HG03520 (cell line): ENCODE measurements around the gene CCL27.

Experiments used
- ATAC-seq: cut with Tn5 transposase; IDR thresholded peaks from one replicate; pipeline ENCODE4 v1.9.1; 2021; ENCODE audit warnings: mild to moderate bottlenecking, moderate library complexity; ENCODE audit not compliant: unreplicated experiment

CCL27 gene

DNA sequence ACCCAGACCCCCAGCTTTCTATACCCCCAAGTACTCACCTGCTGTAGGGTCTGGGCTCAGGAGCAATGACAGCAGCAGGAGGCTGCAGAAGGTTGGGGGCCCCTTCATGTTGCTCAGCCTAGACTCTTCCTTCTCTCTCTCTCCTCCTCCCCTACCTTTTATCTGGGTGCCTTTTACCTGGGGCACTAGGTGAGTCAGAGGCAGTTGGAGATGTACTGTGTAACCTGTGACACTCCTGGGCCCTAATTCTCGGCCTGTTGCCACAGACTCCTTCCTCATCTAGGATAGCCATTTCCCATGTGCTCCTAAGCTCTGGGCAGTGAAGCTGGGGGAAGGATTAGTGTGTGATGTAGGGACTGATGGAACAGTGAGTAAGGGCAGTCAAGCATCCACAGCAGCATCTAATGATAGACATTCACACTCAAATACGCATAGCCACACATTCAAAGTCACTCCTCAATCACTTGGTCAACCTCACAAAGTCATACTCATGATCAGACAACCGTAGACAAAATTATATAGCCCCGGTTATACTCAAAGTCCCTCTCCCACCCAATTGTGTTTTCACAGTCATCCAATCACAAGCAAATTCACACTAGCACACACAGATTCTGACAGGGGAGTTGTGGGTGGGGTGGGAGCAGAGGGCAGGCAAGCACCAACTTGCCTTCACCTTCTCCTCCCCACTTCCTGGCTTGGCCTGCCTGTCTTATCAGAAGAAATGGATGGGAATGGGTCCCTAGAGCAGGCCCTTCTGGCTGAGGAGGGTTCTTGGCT lies at the start of gene CCL27:
CCL27 (minus strand) TSS at position 132 of the 777 bp plus-strand sequence; CDS start at position 108, 24 bp downstream.
- ATAC-seq = no peak

DNA sequence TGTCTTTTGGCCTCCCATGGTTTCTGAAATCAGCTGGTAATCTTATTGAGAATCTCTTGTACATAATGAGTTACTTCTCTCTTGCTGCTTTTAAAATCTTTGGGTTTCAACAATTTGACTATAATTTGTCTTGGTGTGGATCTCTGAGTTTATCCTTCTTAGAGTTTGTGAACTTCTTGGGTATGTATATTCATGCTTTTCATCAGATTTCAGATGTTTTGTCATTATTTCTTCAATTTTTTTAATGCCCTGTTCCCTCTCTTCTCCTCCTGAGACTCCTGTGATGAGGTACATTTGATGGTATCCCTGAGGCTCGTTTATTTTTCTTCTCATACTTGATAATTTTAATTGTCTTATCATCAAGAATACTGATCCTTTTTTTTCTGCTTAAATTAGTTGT lies 49.7 kb upstream of the CCL27 start:
- no peak for ATAC-seq

- no peak for ATAC-seq
These were observed 47.6 kb upstream of the CCL27 start, which contains the start of gene CCL21 for GRCh38 chr9:34710023-34710422. Gene CCL21, minus strand, starts transcription at chr9:34710136. Its CDS starts 70 bp downstream, at chr9:34710066.

GRCh38 chr9:34709196-34709978 lies 46.9 kb upstream of the CCL27 start:
- no peak for ATAC-seq

GRCh38 chr9:34707130-34707529 lies 44.7 kb upstream of the CCL27 start:
- no peak for ATAC-seq

DNA sequence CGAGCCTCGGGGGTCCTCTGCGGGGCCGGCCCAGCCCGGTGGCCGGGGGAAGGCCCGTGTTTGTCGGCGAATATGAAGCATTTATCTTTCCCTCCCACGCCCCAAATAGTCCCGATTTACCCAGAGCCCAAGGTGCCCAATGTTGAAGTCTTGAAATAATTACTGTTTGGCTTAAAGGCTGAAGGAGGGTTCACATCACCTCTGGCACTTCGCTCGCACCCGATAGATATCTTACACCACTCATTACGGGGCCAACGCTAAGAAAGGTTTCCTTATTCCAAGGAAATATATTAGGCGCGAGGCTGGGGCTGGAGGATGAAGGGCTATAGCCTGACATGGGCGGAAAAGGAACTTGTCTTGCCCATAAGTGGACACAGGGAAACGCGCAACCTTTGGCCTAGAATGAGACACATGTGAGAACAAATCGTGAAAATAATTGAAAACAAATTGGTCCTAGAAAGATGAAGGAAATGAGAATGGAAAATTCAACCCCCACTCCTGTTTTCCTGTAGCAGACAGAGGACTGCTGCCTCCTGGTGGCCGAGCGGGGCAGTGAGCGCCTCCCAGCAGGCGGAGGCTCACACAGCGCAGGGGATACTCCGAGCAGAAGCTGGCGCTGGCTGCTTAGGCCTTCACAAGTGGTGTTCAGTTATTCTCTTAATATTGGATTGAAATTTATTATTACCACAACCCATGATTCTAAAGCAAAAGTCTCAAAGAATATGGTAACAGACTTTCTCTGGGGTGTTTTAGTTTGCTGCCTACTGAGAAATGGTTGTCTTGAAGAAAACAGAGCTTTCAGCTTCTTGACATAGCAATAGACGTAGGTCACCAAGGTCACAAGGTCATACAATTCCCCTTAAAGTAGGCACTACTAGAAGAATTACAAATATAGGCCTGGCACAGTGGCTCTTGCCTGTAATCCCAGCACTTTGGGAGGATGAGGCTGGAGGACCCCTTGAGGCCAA lies 39.6 kb upstream of the CCL27 start:
- ATAC-seq = peak; percentile 59

- ATAC-seq = peak; percentile 44
These were observed 38.7 kb upstream of the CCL27 start for GRCh38 chr9:34701023-34701768.

DNA sequence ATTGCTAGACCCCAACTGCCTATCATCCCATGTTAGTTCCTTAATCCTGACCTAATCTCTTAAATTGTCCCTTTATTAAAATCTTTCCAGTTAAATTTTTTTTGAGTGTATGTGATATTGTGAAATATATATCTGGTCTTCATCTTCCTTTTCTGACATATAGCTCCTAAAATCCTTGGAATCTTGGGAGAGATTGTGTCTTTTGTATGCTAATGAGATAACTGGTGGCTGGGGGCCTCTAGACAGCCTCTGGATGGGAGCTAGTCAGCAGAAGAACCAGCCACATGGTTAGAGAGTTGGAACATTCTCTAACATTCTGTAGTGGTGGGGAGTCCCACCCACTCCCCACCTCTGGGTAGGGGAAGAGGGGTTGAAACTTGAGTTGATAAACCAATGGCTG lies 32.4 kb upstream of the CCL27 start:
- no peak for ATAC-seq

GRCh38 chr9:34693560-34693959 lies 31.1 kb upstream of the CCL27 start:
- ATAC-seq = no peak

- no peak for ATAC-seq
These were observed 29.5 kb upstream of the CCL27 start for GRCh38 chr9:34691936-34692315.

DNA sequence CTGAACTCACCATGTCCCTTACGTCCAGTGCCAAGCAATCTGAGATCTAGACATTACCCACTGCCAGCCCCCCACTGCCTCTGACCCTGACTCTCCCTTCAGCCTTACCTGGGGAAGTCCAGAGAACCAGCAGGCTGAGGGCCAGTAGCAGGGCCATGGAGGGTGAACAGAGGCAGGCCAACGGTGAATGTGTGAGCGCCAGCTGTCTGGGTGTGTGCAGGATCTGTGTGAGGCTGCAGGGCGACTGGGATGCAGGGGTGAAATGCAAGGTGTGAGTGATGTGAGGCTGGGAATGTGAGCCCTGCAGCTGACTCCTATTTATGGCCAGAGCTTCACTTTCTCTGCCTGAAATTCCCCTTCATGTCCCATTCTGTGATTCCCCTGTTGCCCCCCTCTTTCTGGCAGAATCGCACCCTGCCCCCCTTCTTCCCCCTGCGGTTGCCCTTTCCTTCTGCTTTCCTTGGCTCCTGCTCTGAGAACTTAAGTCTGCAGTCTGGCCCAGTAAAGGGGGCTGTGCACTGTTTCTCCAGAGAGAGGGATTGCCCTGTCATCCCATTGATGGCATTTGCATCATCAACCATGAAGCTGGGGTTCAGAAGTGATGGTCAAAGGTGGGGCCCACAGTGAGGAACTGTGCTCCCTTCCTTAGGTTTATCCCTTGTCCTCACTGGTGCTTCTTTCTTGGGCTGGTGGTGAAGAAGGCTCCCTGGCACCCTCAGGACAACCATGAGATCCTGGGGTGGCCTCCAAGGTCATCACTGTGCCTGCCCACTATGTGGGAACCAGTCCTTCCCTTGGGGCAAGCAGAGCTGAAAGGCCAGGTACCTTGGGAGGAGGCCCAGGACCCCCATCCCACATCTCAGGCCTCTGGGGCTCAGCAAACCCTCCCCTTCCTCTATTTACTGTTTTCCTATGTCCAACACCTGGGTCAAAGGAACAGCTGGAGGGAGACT lies 28.8 kb upstream of the CCL27 start, which contains the start of gene CCL19:
CCL19 (minus strand) TSS at position 294 of the 953 bp plus-strand sequence; CDS start at position 157, 137 bp downstream.
- no peak for ATAC-seq

DNA sequence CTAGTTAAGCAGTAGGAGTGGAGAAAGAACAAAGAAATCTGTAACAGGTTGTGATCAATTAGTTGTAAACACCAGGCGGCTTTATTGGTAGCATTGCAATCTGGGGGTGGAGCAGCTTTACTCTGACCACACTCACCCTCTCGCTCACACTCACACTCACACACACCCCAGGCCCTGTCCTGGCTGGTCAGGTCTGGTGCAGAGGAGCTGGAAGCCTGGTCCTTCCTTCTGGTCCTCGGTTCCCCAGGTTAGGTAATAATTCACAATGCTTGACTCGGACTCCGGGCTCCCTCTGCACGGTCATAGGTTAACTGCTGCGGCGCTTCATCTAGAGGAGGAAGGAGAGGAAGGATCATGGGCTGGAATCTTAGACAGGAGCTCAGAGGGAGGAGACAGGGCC lies 27.1 kb upstream of the CCL27 start:
- no peak for ATAC-seq

- ATAC-seq = no peak
These were observed 26.6 kb upstream of the CCL27 start for GRCh38 chr9:34689116-34689470.

DNA sequence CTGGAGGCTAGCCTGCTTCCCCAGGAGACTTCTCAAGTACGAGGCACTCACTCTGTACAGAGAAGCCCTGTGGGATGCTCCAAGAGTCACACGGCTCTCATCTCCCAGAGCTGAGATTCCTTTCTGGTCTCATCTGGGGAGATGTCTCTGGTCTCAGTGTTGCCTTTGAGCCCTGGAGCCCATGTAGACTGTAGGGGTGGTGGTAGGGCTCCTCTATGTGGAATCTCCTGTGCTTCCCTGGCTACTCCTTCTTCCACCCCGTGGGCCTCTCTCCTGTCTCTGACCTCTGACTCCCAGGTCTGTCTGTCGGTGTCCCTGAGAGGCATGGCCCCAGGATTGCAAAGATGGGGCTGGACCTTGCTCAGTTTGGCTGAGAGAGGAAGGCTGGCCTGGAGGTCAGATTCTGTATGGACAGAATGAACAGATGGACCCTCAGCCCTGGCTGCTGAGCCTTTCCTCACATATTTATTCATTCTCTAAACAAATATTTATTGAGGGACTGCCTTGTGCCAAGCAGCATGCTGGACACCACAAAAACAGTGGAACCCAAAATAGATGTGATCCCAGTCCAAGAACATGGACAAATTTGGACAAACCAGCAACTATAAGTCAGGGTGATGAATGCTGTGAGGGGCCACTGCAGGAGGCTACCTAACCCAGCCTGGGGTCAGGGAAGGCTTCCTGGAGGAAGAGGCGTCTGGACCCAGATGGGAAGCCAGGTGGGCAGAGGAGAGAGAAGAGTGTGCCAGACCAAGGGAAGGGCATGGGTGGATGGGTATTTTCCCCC lies 26.1 kb upstream of the CCL27 start:
- no peak for ATAC-seq

- no peak for ATAC-seq
These were observed 25.0 kb upstream of the CCL27 start for GRCh38 chr9:34687276-34688030.

GRCh38 chr9:34686732-34687131 lies 24.3 kb upstream of the CCL27 start:
- no peak for ATAC-seq

- ATAC-seq = no peak
These were observed 23.8 kb upstream of the CCL27 start for GRCh38 chr9:34686231-34686630.

DNA sequence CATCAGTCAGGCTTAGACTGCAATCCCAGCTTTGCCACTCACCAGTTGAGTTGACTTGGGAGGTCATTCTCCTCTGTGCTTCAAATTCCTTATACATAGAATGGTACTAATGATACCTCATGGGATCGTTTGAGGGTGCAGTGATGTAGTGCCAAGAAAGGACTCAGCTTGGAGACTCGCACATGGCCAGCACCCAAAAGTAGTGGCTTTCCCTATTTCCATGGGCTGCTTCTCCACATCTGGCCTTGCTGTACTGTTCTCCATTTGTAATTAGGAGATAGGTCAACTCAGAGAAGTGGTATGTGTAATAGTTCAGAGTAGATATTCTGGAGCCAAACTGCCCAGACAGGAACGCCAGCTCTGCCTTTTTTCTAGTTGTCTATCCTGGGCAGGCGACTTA lies 23.1 kb upstream of the CCL27 start:
- no peak for ATAC-seq
